GM19324 (cell line): Measurements from ENCODE around the gene RTP3.
"Not testable (repeated sequence)": the region's sequence is repeated elsewhere in the genome, so short reads cannot be mapped to it uniquely, and the experiment has no call there.

ENCODE experiments used
- ATAC-seq: cut with Tn5 transposase; IDR thresholded peaks from one replicate; pipeline ENCODE4 v1.9.1; 2021; ENCODE audit warnings: mild to moderate bottlenecking, moderate library complexity; ENCODE audit not compliant: unreplicated experiment, low FRiP score

RTP3 gene

DNA sequence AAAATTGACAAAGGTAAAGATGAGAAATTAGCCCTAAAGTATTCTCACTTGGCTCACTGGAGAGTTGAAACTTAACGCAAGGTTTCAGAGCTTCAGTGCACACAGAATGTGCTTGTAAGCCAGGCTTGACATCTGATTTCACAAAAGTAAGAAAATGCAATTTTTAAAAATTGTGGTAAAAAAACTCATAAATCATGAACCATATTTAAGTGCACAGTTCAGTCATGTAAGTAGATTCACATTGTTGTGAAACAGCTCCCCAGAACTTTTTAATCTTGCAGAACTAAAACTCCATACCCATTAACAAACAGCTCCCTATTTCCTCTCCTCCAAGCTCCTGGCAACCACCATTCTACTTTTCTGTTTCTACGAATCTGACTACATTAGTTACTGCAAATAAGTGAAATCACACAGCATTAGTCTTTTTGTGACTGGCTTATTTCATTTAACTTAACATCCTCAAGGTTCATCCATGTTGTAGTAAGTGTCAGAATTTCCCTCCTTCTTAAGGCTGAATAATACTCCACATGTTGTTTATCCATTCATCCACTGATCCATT lies 14.5 kb downstream of the RTP3 start:
- ATAC-seq, result no peak

- no peak for ATAC-seq
These were observed 18.7 kb downstream of the RTP3 start for GRCh38 chr3:46516521-46516920.

DNA sequence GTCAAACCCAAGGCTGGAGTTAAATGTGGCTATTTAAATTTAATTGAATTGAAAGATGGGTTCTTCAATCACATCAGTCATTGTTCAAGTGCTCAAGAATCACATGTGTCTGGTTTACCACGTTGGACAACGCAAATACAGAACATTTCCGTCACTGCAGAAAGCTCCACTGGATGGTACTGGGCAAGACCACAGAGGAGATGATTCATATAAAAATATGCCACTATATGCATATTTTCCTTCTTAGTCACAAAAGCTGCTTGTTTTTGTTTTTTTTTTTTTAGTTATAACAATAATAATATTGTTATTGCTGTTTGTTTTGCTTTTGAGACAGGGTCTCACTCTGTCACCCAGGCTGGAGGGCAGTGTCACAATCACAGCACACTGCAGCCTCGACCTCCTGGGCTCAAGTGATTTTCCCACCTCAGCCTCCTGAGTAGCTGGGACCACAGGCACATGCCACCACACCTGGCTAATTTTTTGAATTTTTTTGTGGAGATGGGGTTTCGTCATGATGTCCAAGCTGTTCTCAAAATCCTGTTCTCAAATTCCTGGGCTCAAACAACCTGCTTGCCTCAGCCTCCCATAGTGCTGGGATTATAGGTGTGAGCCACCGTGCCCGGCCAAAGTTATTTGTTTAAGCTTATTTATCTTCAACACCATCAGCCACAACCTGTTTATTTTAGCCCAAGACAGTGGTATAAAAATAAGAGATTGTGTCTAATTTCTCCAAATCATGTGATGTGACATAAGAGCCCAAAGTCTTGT lies 19.4 kb downstream of the RTP3 start:
- ATAC-seq, result no peak

- ATAC-seq, result no peak
These were observed 20.0 kb downstream of the RTP3 start for GRCh38 chr3:46517784-46518181.

- no peak for ATAC-seq
These were observed 22.2 kb downstream of the RTP3 start for GRCh38 chr3:46519952-46520351.

GRCh38 chr3:46520531-46520930 lies 22.8 kb downstream of the RTP3 start:
- no peak for ATAC-seq

- no peak for ATAC-seq
These were observed 23.3 kb downstream of the RTP3 start for GRCh38 chr3:46521096-46521495.

GRCh38 chr3:46522201-46522600 lies 24.4 kb downstream of the RTP3 start:
- not testable (repeated sequence) for ATAC-seq

- no peak for ATAC-seq
These were observed 25.8 kb downstream of the RTP3 start for GRCh38 chr3:46523556-46523955.

GRCh38 chr3:46524008-46524407 lies 26.2 kb downstream of the RTP3 start:
- no peak for ATAC-seq

GRCh38 chr3:46524832-46525231 lies 27.1 kb downstream of the RTP3 start:
- no peak for ATAC-seq

DNA sequence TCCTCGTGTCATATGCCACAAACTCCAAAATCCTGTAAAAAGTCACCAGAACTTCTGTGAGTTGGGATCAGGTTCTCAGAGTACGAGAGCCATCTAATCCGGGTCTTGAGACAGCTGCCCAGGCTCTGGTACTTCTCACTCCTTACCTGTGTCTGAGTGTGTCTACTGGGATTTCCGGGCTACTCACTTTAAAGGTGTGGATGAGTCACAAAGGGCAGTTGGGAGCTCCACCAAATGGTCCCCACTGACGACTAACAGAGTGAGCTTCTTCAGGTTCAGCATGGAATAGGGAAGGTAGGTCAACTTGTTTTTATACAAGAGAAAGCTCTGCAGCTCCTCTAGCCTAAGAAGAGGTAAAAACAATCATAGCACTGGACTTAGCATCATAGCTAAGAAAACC lies 29.5 kb downstream of the RTP3 start:
- ATAC-seq, result no peak

- no peak for ATAC-seq
These were observed 35.3 kb downstream of the RTP3 start for GRCh38 chr3:46533091-46533490.

DNA sequence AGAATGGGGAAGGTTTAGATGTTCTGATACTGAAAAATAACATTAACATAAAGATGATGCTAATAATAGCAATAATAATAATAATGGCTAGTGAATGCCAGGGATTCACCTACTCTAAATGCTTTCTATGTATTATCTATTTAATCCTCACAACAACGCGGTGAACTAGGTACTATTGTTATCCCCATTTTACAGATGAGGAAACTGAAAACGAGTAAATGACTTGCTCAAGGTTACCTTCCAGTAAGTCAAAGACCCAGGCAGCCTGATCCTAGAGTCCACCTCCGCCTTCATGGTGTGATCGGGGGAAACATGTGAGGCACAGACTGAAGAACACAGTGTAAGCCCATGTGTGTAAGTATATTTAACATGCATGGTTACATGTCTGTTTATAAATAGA lies 38.0 kb downstream of the RTP3 start:
- no peak for ATAC-seq

- no peak for ATAC-seq
These were observed 39.0 kb downstream of the RTP3 start for GRCh38 chr3:46536758-46537157.

- ATAC-seq, result no peak
These were observed 39.5 kb downstream of the RTP3 start for GRCh38 chr3:46537316-46537715.

DNA sequence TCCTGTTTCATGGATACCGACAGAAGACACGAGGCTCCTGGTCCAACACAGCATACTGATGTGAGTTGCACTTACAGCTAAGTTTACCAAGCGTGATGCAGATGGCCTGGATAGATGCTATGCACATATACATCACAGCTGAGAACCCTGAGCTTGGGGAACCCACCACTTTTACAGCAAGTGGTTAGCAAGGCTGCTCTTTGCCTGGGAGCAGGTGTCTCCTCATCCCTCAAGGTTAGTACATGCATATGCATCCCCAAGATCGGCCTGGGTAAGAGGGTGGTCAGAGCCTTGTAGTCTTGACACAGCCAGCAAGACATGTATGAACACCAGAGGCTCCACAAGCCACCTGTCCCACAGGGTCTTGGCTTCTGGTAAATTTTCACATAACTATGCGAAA lies 40.0 kb downstream of the RTP3 start:
- ATAC-seq, result no peak

DNA sequence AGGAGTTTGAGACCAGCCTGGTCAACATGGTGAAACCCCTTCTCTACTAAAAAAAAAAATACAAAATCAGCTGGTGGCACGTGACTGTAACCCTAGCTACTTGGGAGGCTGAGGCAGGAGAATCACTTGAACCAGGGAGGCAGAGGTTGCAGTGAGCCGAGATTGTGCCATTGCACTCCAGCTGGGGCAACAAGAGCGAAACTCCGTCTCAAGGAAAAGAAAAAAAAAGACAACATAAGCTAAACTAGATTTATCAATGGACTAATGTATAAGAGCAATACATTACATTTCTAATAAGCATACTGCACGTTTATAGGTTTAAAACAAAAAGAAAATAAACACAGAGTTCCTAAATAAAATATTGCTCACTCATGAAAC lies 40.6 kb downstream of the RTP3 start:
- ATAC-seq, result not testable (repeated sequence)

GRCh38 chr3:46538803-46539442 lies 41.1 kb downstream of the RTP3 start:
- ATAC-seq, result peak; percentile 87

- ATAC-seq, result no peak
These were observed 41.7 kb downstream of the RTP3 start for GRCh38 chr3:46539443-46540005.

DNA sequence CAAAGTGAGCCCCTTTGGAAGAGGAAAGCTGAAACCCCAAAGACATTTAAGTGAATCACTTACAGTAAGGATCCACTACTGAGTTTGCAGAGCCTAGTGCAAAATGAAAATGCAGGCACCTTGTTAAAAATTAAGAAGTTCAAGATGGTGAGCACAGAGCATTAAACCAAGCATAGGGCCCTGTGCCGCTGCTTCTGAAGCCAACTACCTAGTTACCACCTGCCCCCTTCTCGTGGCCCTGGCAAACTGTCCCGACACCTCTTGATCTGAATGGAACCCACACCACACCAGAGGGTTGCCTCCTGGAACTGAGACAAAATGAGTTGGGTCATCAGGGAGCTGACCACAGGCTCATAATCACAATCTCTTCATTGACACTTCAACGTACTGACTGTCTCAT lies 42.8 kb downstream of the RTP3 start:
- no peak for ATAC-seq

GRCh38 chr3:46541835-46542234 lies 44.1 kb downstream of the RTP3 start:
- ATAC-seq, result no peak
